HG03039 (cell line): ENCODE measurements around the gene CSNK2A3.
"Not testable (repeated sequence)": the region's sequence is repeated elsewhere in the genome, so short reads cannot be mapped to it uniquely, and the experiment has no call there.

Experiments used
- ATAC-seq: cut with Tn5 transposase; IDR thresholded peaks from one replicate; pipeline ENCODE4 v1.9.1; 2021; ENCODE audit warnings: mild to moderate bottlenecking, moderate library complexity; ENCODE audit not compliant: unreplicated experiment

Gene CSNK2A3

DNA sequence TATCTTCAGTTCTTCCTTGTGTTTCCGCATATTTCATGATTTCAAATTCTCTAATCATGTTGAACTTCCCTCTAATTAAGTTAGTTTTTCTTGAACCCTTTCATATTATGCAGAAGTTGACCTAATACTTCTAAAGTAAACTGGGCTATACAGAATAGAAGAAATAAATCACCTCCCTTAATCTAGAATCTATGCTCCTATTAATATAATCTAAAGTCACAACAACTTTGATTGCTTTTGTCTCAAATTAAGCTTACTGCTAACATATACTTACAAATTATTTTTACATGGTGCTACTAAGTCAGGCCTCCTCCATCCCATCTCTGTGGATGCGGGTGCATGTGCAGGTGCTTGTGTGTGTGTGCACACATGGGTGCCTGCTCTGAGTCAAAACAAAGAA, 27.3 kb upstream of the CSNK2A3 start:
- ATAC-seq: no peak

DNA sequence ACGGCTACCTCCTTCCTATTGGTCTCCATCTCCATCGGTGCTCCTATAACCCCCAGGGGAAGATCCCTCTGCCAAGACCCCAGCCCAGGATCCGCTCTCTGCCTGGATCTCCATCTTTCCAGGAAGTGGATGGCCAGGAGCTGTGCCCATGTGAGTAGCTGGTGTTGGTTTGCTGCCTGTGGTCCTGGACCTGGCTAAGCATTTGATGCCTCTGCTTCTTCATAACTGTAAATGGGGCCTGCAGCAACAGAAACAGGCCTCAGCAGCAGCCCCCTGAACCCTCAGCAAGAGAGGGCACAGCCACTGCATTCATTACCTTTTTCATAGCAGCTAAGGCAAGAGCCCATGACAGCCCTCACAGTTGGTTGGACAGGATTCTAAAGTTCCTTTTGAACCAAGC, 26.6 kb upstream of the CSNK2A3 start:
- no peak for ATAC-seq

DNA sequence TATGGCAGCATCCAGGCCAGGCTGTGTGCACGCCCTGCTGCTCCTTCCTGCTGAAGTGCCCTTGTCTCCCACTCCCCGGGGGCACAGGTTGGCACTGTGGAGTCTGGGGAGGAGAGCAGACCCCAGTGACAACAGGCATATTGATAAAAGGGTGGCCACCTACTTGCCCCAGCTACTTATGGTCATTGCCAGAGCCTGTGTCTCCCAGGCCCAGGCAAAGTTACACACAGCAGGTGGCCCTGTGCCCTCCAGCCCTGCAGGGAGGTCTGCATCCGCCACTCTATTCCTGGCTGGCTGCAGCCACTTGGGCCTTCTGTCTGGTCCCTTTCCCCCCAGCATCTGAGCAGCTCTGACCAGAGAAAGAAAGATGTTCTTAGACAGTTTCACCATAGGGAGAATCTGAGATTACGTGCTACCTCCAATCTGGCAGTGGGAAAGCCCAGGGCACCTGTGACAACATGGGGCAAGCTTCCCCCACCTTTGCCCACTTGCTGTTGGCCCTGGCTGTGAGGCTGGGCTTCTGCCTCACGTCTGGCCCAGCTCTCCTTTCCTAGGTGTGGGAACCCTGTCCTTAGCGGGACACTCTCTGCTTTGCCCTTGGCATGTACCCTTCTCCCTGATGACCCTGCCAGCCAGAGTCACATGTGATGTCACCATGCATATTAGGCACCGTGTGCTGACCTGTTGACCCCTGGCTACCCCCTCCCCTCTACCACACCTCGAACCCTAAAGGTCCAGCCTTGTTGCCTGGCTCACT, 25.3 kb upstream of the CSNK2A3 start:
- no peak for ATAC-seq

DNA sequence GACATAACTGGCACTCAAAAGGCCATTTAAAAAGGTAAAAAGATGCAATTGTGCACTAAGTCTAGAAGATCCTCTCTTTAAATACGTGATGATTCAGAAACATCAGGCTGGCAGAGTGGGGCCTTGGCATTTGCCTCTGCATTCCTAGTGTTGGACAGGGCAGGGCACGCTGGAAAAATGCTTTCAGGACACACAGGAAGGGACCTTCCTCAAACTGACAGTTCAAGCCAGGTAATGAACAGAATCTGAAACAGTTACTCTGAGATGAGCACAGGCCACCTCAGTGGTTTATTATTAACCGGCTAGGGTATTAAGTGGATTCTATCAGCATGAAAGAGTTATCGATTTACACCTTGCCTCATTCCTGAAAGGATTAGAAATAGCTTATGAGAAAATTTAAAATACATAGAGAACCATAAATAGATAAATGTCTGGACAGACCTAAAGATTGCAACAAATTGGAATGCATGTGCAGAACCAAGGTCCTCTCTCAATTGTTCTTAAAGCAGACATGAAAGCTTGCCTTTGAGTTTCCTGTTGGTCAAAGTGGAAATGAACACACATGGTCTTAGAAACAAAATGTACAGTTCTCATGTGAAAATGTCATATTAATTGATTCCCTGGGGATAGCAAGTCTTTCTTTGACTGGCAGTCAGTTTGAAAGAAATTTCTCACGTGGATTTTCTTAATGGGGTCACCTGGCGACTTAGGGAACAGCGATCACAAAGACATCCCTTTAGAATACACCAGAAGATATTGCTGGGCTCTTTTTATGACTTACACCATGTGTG, 21.5 kb upstream of the CSNK2A3 start:
- ATAC-seq: no peak

DNA sequence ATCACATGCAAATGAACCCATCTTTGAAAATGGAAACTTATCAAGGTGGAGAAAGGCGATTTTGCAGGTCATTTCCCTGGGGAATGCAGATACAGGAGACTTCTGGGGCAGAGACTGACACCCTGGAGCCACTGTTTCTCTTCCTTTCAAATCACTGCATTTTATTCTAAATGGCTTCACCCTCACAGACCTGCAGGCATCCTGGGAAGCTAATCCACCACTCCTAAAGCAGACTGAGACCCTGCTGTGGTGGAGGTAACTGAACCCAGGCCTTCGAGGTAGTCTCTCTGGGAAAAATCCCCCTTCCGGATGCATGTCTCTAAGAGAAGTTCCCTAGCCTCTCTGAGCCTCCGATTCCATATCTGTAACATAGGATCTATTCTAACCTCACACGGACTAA, 20.9 kb upstream of the CSNK2A3 start:
- no peak for ATAC-seq

DNA sequence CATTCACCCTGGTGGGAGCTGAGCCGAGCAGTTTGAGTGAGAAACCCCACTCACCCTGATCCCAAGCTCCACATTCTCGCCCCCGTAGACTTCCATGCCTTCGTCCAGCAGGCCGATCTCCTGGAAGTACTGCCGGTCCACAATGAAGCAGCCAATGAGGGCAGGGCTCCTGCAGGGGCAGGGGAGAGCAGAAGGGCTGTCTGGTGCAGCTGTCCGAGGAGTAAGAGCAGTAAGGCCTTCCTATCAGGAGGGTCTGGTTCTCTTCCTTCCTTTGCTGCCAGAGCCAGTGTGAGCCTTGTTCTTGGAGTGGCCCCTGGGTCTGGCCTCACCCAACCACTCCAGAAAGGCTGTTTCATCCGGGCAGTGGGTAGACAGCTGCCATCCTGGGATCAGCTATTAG, 19.4 kb upstream of the CSNK2A3 start:
- no peak for ATAC-seq

DNA sequence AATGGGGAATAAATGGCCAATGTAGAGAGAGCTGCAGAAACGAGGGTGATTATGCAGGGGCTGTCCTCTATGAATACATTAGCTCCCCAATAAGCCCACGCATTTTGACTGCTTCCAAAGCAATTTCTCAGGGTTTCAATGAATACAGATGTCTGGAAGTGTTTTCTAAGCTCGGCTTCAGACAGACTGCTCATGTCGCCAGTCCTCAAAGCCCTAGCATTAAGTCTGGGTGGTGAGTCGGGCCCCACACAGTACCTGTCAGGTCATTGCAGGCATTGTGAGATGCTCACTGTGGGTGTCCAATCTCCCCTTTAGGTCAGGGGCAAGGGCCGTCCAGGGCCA, 17.9 kb upstream of the CSNK2A3 start:
- ATAC-seq: no peak

DNA sequence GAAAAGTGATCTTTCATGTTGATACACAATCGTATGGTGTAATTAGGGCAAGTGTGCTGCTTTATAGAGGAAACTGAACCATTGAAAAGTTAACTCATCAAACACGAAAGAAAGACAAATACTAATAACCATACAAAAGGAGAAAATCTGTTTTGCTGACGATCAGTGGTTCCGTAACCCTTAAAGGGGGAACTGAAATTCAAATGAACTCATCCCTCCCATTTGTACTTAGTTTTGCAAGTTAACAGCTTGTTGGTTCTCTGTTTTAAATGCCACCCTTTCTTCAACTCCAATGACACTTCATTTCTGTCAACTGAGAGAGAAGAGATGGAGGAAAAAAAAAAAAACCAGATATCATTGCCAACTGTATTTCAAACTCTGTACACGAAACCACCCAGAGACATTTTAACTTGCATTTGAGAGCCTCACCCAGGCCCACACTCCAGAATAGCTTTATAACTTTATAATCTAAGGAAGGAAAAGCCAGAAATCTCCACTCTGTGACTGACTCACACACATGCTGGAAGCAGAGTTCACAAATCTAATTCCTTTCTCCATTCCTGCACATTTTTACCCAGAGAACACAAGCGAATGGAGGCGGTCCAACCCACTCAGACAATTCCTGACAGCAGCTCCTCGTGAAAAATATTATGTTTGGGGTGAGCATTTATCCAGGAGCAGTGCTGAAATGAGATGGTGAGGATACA, 17.4 kb upstream of the CSNK2A3 start:
- ATAC-seq: no peak

DNA sequence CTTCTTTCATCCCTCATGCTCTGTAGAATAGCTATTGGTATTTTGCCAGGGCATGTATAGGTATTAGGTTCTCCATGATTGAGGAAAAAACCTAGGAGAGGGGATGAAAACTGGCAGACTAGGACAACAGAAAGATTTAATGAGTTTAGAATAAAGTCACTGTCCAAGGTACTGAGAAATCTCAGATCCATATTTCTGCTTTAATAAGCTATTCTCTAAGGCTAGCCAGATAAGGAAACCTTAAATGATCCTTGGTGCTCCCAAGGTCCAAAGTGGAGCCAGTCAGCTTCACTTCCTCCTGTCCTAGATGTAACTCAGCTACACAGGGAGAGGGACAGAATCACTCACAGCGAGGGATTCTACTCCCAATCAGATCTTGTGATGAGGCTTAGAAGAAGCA, 13.7 kb upstream of the CSNK2A3 start:
- ATAC-seq: no peak

DNA sequence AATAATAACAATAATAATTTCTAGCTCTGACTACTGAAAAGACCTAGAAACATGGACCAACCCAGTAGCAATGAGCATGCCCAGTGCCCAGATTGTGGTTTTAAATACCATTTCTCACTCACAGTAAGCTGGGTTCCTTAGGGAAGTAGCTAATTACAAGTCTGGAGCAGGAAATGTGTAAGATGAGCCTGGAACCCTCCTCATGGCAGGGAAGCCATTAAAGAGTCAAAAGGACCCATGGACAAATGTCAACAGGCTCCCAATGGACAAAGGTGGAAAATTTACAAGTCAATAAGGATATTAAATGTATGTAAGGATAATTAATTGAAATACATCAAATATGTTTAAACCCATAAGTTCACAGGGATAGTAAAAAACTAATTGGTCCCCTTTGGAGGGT, 10.6 kb upstream of the CSNK2A3 start:
- no peak for ATAC-seq

DNA sequence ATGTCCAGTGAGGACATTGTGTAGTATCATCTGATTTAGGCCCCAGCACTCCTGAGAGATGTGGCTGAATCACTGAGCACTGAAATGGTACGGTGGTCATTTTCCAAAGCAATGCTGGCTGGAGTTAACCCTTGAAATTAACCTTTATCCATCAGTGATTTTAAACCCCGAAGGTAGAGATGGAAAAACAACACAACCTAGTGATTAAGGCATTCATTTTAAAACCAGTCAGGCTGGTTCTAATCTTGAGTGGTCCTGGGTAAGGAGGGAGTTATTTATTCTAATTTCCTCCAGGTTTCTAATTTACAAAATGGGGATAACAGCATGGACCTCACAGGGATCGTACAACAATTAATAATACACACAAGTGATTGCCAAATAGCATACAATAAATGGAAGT, 6.6 kb upstream of the CSNK2A3 start:
- no peak for ATAC-seq

DNA sequence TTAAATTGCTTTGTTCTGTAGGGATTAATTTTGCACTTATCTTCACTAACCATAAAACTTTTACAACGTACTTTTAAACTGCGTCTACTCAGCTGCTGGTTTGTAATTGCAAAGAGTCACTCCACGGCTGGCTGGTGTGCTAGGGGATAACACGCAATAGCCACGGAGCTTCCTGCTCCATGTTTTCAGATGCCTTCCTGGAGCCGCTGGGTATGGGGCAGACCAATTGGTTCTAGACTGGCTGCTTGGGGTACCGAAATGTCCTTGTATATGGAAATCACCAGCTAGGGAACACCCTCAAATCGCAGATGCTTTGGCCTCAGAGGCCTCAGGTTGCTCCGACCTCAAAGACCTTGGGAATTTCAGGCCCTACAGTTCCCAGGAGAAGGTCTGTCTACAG, 3.8 kb upstream of the CSNK2A3 start:
- no peak for ATAC-seq

DNA sequence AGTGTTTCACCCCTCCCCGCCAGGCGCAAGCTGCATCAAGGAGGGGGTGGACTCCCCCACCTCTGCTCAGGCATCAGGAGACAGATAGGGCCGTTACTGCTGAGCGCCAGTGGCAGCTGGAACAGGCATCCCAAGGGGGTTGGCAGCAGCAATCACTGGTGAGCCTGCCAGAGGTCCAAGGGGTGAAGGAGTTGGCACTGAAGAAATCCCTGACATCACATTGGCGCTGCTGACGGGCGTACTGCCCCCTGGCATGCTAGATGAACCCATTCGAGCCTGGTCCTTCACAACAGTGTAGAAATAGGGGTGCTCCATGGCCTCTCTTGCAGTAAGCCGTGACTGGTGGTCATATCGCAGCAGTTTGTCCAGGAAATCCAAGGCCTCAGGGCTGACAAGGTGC, 1.2 kb downstream of the CSNK2A3 start:
- ATAC-seq: not testable (repeated sequence)

DNA sequence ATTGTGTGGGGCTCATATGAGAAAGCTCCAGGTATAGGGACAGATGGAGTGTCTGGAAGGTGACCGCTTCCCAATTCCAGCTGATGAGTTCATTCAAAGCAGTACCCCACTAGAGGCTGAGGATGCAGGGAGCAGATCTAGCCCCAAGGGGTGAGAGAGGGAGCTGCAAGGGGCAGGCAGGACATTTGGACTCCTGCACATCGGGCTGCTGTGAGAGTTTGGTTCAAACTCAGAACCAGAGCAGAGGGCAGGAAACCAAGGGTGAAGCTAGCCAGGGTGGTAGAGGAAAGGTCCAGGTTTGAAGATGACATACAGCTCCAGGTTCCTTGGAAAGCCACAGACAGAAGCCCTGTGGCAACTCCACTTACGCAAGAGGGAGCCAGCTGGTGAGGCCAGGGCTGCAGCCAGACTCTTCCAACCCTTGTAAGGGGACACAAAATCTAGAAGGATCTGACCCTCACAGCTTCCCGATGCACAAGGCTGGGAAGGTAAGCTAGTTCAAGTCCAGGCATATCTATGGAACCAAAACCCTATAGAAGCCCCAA, 1.9 kb downstream of the CSNK2A3 start:
- no peak for ATAC-seq

DNA sequence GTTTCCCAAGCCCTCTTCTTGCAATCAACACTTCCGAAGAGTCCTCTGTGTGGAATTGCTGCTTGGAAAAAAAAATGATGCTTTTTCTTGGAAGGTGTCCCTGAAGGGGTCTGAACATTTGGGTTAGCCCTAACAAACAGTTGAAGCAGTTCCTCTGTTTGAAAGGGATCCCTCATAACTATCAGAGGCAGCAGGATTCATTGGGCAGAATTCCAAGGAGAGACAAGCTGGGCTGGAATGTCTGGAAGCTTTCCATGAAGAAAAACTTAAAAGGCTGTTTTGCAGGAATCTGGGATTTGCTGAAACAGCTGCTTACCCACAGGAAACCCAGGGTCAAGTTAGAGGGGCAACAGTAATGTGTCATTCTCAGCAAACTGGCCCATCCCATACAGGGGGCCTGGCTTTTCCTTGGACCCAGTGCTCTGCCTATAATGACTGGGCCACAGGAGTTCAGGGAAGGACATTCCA, 3.1 kb downstream of the CSNK2A3 start:
- no peak for ATAC-seq

DNA sequence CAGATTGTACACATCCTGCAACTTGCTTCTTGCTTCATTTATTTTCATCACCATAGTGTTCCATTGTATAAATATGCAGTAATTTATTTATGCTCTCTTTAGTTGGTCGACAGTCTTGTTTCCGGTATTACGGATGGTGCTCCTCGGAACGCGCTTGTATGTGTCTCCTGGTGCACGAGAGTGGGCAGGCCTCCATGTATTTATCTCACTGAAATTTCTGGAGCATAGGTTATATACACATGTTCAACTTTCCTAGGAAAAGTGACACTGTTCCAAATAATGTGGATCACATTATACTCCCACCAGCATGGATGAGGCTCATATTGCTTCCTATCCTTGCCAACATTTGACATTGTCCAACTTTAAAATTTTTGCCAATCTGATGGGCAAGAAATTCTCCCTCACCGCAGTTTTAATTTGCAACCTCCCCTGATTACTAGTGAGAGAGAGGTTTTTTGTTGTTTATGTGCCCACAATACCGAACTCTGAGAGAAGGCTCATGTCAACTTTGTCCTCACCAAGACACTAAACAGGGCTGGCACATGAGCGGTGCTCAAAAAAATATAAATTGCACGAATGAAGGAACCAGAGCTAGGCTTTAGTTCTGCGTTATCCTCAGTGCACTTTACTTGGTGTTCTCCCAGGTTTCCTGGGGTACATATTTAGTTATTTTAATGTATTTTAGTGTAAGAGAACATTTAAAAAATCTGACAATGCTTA, 3.8 kb downstream of the CSNK2A3 start:
- no peak for ATAC-seq

DNA sequence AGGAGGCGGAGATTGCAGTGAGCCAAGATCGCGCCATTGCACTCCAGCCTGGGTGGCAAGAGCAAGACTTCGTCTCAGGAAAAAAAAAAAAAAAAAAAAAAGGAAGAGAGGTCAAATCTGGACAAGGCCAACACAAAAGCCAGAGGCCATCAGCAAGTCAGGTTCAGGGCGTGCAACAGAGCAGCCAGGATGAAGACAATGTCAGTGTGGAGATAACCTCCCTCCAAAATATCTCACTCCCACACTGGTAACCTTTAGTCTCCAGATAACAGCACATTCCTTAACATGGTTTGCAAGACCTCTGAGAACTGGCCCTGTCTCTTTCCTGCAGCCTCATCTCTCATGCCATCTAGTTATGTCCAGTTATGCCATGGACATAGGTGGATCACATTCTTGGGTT, 4.7 kb downstream of the CSNK2A3 start:
- ATAC-seq: no peak

DNA sequence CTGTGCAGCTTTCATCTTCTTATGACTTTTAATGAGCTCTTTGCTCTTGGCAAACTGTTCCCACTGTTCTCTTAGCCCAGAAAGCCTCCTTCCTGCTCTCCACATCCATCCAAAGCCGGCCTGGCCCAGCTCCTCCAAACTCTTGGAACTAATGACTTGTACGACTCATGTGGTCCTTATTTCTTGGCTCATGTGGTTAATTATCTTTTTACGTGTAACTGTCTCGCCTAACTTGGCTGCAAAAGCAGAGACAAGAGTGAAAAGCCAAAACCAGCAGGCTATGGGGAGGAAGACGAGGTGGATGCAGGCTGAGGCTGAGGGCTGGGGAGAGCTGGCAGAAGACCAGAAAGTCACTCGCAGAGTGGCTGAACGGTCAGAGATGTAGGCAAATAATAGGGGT, 5.5 kb downstream of the CSNK2A3 start:
- no peak for ATAC-seq

DNA sequence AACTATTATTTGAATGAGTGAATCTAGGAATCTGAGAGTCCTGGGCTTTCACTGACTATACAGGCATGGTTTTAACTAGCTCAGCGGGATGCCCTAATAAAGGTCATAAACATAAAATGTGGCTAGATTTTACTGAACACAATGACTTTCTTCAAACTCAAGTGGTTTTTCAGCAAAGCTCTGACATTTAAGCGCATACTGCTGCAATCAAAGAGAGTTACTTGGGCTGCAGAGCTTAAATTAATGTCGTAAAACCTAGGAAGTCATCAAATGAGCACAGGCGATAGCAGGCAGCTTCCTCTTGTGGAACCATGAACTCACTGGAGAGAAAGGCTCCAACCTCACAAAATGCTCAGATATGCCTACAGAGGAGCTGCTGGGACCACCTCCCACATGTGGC, 6.7 kb downstream of the CSNK2A3 start:
- no peak for ATAC-seq

DNA sequence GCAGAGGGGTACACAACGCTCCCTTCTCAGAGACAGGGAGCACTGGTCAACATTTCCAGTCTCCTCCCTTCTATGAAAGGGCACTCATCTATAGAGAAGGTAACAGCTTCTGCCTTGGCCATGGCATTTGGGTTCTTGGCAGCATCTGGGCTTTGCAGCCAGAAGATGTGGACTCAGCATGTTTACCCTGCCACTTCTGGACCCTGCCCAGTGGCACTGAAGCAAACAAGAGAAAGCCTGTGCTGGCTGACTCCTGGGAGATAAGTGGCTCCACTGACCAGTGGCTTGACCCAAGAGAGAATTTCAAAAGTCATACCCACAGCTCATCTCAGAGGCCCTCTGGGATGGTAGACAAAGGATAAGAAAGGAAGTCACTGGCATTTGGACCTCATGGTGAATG, 8.0 kb downstream of the CSNK2A3 start:
- no peak for ATAC-seq

DNA sequence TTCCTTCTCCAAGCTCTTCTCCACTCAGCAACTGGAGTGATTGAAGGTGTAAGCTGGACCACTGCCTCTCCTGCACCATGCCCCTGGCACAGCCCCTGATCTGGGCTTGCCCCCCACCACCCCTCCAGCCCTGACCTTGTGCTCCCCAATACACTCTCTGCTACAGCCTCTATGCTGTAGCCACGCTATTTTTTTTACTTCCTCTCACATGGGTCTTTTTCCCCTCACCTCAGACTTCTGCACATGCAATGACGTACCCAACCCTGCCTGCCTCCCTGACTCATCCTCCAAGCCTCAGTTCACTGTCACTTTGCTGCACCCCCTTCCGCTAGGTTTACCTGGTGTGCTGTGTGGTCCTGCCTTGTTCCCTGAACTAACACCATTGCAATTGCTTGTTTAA, 9.0 kb downstream of the CSNK2A3 start:
- no peak for ATAC-seq
